ENCODE measurements around the gene GFRA4.
A peak's percentile ranks its signal among the peaks of the same experiment; 100 is the strongest.

The GFRA4 gene

GRCh38 chr20:3693376-3693775 is 30.2 kb upstream of the GFRA4 start:
- no peak for DNase-seq (ENCODE audit: low spot score)

- no peak for DNase-seq (ENCODE audit: low spot score)
Observed at GRCh38 chr20:3692706-3693294, 29.6 kb upstream of the GFRA4 start.

- no peak for DNase-seq (ENCODE audit: low spot score)
Observed at GRCh38 chr20:3691897-3692296, 28.7 kb upstream of the GFRA4 start.

GRCh38 chr20:3691306-3691705 is 28.1 kb upstream of the GFRA4 start:
- DNase-seq (ENCODE audit: low spot score), result no peak

GRCh38 chr20:3690413-3690812 is 27.2 kb upstream of the GFRA4 start:
- no peak for DNase-seq (ENCODE audit: low spot score)

- no peak for DNase-seq (ENCODE audit: low spot score)
Observed at GRCh38 chr20:3689978-3690377, 26.8 kb upstream of the GFRA4 start.

- peak; percentile 86 for DNase-seq (ENCODE audit: low spot score)
Observed at GRCh38 chr20:3687655-3688054, 24.5 kb upstream of the GFRA4 start.

- peak; percentile 93 for DNase-seq (ENCODE audit: low spot score)
Observed at GRCh38 chr20:3686867-3687321, 23.7 kb upstream of the GFRA4 start.

- no peak for DNase-seq (ENCODE audit: low spot score)
Observed at GRCh38 chr20:3686421-3686820, 23.2 kb upstream of the GFRA4 start.

- no peak for DNase-seq (ENCODE audit: low spot score)
Observed at GRCh38 chr20:3685341-3685740, 22.1 kb upstream of the GFRA4 start.

- DNase-seq (ENCODE audit: low spot score), result peak; percentile 83
Observed at GRCh38 chr20:3681931-3682781, 19.0 kb upstream of the GFRA4 start, which contains the start of gene ADAM33. Gene ADAM33 (minus strand): TSS chr20:3682010. CDS start chr20:3682004, 6 bp downstream.

GRCh38 chr20:3681352-3681930 is 18.2 kb upstream of the GFRA4 start:
- DNase-seq (ENCODE audit: low spot score), result no peak

GRCh38 chr20:3680701-3681351 is 17.6 kb upstream of the GFRA4 start:
- peak; percentile 31 for DNase-seq (ENCODE audit: low spot score)

GRCh38 chr20:3679749-3680700 is 16.8 kb upstream of the GFRA4 start:
- DNase-seq (ENCODE audit: low spot score), result peak; percentile 95

- peak; percentile 80 for DNase-seq (ENCODE audit: low spot score)
Observed at GRCh38 chr20:3678856-3679720, 15.9 kb upstream of the GFRA4 start.

GRCh38 chr20:3678198-3678597 is 15.0 kb upstream of the GFRA4 start:
- DNase-seq (ENCODE audit: low spot score), result no peak

GRCh38 chr20:3677733-3678132 is 14.5 kb upstream of the GFRA4 start:
- DNase-seq (ENCODE audit: low spot score), result peak; percentile 65

- DNase-seq (ENCODE audit: low spot score), result no peak
Observed at GRCh38 chr20:3674995-3675900, 12.0 kb upstream of the GFRA4 start.

GRCh38 chr20:3674447-3674846 is 11.2 kb upstream of the GFRA4 start:
- DNase-seq (ENCODE audit: low spot score), result no peak

Data from GM03348 (cell line).